Adipocyte (in vitro differentiated cells): ENCODE results near the gene NFIA.
A peak's percentile ranks its signal among the peaks of the same experiment; 100 is the strongest.

Source experiments
- DNase-seq: peaks from one replicate; pipeline ENCODE4 v3.0.0-alpha.2; 2015; ENCODE audit warnings: low read depth
- H3K27me3 ChIP-seq: replicated peaks from 2 replicates; pipeline ENCODE4 v1.7.0; 2013; ENCODE audit warnings: mild to moderate bottlenecking, low read length, moderate library complexity; ENCODE audit not compliant: control insufficient read depth, insufficient read depth
- H3K36me3 ChIP-seq: 2 replicates; pipeline ENCODE4 v1.7.0; 2013; ENCODE audit warnings: low read length, mild to moderate bottlenecking, moderate library complexity; ENCODE audit not compliant: control insufficient read depth, insufficient read depth, severe bottlenecking
- H3K4me1 ChIP-seq: 2 replicates; pipeline ENCODE4 v1.7.0; 2013; ENCODE audit warnings: mild to moderate bottlenecking, low read length, moderate library complexity; ENCODE audit not compliant: control insufficient read depth, insufficient read depth
- H3K4me3 ChIP-seq: 2 replicates; pipeline ENCODE4 v1.7.0; 2013; ENCODE audit warnings: mild to moderate bottlenecking, low read length, moderate library complexity
- H3K9ac ChIP-seq: 2 replicates; pipeline ENCODE4 v1.7.0; 2013; ENCODE audit warnings: mild to moderate bottlenecking, low read length, moderate library complexity
- H3K9me3 ChIP-seq: 2 replicates; pipeline ENCODE4 v1.7.0; 2013; ENCODE audit warnings: mild to moderate bottlenecking, low read length, moderate library complexity; ENCODE audit not compliant: control insufficient read depth

NFIA gene

DNA sequence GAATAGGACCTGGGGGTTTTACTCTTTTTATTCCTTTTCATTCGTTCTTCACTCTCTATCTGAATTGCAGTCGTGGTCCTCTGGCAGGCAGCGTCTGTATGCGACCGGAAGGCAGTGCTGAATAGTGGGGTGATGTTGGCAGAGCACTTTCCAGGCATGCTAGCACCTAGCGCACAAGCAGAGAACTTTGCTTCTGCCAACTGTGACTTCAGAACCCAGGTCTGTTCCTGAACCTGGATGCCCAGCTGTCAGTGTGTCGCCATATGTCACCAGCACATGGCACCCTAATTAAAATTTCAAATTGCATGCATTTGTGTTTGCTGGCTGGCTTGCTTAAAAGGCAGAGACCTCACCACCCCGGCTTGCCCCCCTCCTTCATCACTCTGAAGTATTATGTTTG, 116.2 kb downstream of the NFIA start:
- H3K9ac ChIP-seq, result no peak overlapping the region
- H3K4me3 ChIP-seq, result no peak overlapping the region
- H3K36me3 ChIP-seq, result no peaks in the 10 kb centered on the region
- no peaks in the 10 kb centered on the region for H3K27me3 ChIP-seq
- DNase-seq, result no peak
- H3K4me1 ChIP-seq, result peaks cover 7% of the 10 kb centered on the region
- no peaks in the 10 kb centered on the region for H3K9me3 ChIP-seq

DNA sequence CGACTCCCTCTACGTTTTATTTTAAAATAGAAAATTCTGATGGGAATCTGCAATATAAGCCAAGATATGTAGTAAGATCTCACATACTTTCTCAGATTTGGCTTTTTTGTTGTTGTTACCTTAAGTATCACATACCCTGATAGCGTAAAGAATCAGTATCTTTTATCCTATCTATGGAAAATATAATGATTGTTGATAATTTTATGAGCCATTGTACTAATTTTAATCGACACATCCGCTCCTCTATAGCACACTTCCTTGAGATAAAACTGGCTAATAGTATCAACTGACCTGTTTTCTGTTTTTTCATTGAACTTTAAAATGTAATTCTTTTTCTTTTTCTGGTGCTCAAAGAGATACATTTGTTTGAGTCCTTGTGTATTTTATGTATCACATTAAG, 118.7 kb downstream of the NFIA start:
- no peak overlapping the region for H3K9ac ChIP-seq
- H3K27me3 ChIP-seq, result no peaks in the 10 kb centered on the region
- DNase-seq, result no peak
- H3K9me3 ChIP-seq, result no peaks in the 10 kb centered on the region
- H3K36me3 ChIP-seq, result no peaks in the 10 kb centered on the region
- H3K4me3 ChIP-seq, result no peak overlapping the region
- peaks cover 13% of the 10 kb centered on the region for H3K4me1 ChIP-seq

DNA sequence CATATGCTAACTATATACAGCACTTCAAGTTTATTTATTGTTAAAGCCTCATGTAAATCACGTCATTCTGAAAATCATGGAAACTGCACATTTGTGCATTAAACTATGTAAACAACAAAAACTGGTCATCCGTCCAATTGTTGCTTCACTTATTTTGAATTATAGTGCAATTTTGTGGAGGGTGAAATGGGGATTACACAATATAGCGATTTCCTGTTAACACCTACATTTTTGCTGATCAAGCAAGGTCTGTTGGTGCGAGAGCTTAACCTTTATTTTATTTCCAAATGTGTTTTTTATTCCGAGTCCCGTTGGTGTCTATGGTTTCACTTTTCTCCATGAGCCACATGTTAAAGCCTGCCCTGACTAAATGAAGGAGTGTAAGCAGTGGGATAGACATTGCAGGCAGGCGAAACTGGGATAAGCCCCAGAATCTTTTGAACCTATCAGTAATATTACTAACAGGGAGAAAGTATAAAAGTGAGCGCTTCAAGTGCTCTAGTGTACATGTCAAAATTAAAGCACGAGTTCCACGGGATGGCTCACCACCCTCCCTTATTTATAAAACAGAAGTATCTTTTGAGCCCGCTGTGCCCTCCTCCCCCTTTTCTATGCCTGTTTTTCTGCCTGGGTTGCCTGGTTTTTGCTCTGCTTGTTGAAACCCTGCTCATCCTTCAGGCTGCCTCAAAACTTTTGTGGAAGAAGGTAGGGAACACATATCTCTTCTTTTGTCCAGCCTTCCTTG, 120.7 kb downstream of the NFIA start:
- H3K9ac ChIP-seq, result peak overlapping the region; percentile 81

DNA sequence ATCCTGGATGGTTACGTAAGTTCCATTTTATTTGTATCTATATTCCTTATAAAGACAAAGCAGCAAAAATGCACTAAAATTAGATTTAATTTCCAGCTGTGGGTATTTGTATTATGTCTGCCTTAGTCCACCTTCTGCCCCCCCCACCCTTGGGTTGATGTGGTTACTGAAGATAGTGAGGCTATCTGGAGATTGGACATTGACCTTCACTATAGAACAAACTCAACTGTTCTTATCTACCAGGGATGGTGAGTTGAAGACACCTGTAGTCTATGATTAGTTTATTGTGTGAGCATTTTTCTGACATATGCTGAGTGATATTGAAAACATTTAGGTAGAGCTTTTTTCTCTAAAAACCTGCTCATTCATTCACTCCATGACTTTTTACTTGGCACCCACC, 122.2 kb downstream of the NFIA start:
- Histone ChIP-seq H3K9ac (no peak overlapping the region), H3K36me3 (no peaks in the 10 kb centered on the region), H3K9me3 (no peaks in the 10 kb centered on the region), H3K27me3 (no peaks in the 10 kb centered on the region), H3K4me3 (no peak overlapping the region), H3K4me1 (peaks cover 13% of the 10 kb centered on the region)
- DNase-seq, result no peak

More for the DNA sequence above, 120.7 kb downstream of the NFIA start:
- no peaks in the 10 kb centered on the region for H3K36me3 ChIP-seq
- H3K4me1 ChIP-seq, result peaks cover 13% of the 10 kb centered on the region
- H3K4me3 ChIP-seq, result peak overlapping the region; percentile 82
- peak; percentile 71 for DNase-seq
- H3K9me3 ChIP-seq, result no peaks in the 10 kb centered on the region
- H3K27me3 ChIP-seq, result no peaks in the 10 kb centered on the region

DNA sequence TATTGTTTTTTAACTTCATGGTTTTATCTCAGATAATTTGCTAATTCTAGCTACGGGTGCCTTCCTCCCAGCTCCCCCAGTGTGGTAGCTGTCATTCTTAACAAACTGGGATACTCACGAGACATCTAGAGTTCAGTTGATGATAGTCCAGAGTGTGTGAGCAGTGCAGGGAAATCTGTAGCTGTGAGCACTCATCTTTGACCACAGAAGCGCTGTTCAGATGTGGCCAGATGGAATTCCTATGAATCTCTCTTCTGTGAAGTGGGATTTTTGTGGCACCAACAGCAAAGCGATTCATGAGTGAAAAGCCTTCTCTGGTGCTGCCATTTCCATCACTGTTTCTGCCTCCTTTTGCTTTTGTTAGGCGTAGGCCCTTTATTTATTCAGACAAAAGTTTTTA, 125.1 kb downstream of the NFIA start:
- H3K27me3 ChIP-seq, result no peaks in the 10 kb centered on the region
- DNase-seq, result no peak
- no peaks in the 10 kb centered on the region for H3K36me3 ChIP-seq
- H3K9ac ChIP-seq, result no peak overlapping the region
- no peaks in the 10 kb centered on the region for H3K9me3 ChIP-seq
- H3K4me3 ChIP-seq, result no peak overlapping the region
- peaks cover 13% of the 10 kb centered on the region for H3K4me1 ChIP-seq

GRCh38 chr1:61208172-61208571, 125.8 kb downstream of the NFIA start:
- H3K4me3 ChIP-seq, result no peak overlapping the region
- peaks cover 10% of the 10 kb centered on the region for H3K4me1 ChIP-seq
- no peaks in the 10 kb centered on the region for H3K27me3 ChIP-seq
- DNase-seq, result no peak
- H3K9ac ChIP-seq, result no peak overlapping the region
- H3K9me3 ChIP-seq, result no peaks in the 10 kb centered on the region
- no peaks in the 10 kb centered on the region for H3K36me3 ChIP-seq

- no peak for DNase-seq
- Histone ChIP-seq H3K4me1 (peaks cover 6% of the 10 kb centered on the region), H3K9me3 (no peaks in the 10 kb centered on the region), H3K4me3 (no peak overlapping the region), H3K27me3 (no peaks in the 10 kb centered on the region), H3K36me3 (no peaks in the 10 kb centered on the region), H3K9ac (no peak overlapping the region)
Measured at GRCh38 chr1:61208831-61209230, 126.5 kb downstream of the NFIA start.

- Histone ChIP-seq H3K9ac (no peak overlapping the region), H3K4me3 (no peak overlapping the region), H3K4me1 (peaks cover 17% of the 10 kb centered on the region), H3K36me3 (no peaks in the 10 kb centered on the region), H3K27me3 (no peaks in the 10 kb centered on the region), H3K9me3 (no peaks in the 10 kb centered on the region)
- no peak for DNase-seq
Measured at GRCh38 chr1:61210435-61211154, 128.2 kb downstream of the NFIA start.

- peaks cover 28% of the 10 kb centered on the region for H3K4me1 ChIP-seq
- H3K9ac ChIP-seq, result no peak overlapping the region
- no peak for DNase-seq
- H3K4me3 ChIP-seq, result no peak overlapping the region
- H3K27me3 ChIP-seq, result no peaks in the 10 kb centered on the region
- no peaks in the 10 kb centered on the region for H3K9me3 ChIP-seq
- H3K36me3 ChIP-seq, result no peaks in the 10 kb centered on the region
Measured at GRCh38 chr1:61213245-61214011, 131.1 kb downstream of the NFIA start.

DNA sequence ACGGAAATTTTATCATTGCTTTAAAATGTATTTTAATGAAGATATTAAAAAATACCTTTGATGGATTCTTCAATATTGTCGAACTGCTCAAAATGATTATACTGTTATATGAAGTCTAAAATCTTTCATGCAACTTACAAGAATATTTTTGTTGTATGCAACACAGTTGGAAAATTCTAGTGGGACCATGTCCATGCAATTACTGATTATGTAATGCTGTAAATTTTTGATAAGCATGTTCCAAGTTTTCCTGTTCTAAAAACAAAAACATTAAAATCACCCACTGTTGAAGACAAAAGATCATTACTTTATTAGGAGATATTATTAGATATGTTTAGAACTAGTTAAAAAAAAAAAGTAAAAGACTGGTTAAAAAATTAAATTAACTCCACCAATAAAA, 132.8 kb downstream of the NFIA start:
- Histone ChIP-seq H3K27me3 (no peaks in the 10 kb centered on the region), H3K9ac (no peak overlapping the region), H3K36me3 (no peaks in the 10 kb centered on the region), H3K4me1 (peaks cover 28% of the 10 kb centered on the region), H3K4me3 (no peak overlapping the region), H3K9me3 (no peaks in the 10 kb centered on the region)
- DNase-seq, result no peak

- no peak for DNase-seq
- no peaks in the 10 kb centered on the region for H3K36me3 ChIP-seq
- no peaks in the 10 kb centered on the region for H3K27me3 ChIP-seq
- no peaks in the 10 kb centered on the region for H3K9me3 ChIP-seq
- H3K4me3 ChIP-seq, result no peak overlapping the region
- H3K4me1 ChIP-seq, result peaks cover 32% of the 10 kb centered on the region
- H3K9ac ChIP-seq, result no peak overlapping the region
Measured at GRCh38 chr1:61215676-61216289, 133.4 kb downstream of the NFIA start.
